ENCODE results near the gene C1orf198. TPM values are rescaled to one million over a fixed set of nuclear protein-coding genes. Genes with fewer than 3 reads are reported as not detected.

C1orf198 gene
- total RNA-seq, 1 donor: 75.6 TPM

DNA sequence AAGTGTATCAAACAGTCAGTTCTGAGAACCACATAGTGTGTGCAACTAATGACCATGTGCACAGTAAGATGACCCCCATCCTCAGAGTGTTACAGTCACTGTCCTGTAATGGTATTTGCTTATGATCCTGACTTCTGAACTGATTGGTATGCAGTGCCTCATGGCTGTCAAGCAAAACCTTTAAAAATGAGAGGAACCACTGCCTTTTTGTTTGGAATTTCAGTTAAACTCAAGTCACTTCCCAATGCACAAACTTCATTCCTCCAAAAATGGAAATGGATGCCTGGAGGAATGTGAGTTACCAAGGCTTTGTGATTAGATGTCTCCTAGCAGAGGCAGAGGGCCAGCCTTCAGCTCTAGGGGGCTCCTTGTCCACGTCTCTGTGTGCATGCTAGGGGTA lies 10.5 kb downstream of the C1orf198 start:
- no peak for TF ChIP-seq CTCF (IDR thresholded peaks at IDR 0.05; ENCODE audit: insufficient read depth, low read length)
- no peak overlapping the region for H3K4me3 ChIP-seq (ENCODE audit: low read depth, low read length)
- no peak for DNase-seq (ENCODE audit: low read depth)

- DNase-seq (ENCODE audit: low read depth): no peak
- no peak for TF ChIP-seq CTCF (IDR thresholded peaks at IDR 0.05; ENCODE audit: insufficient read depth, low read length)
- no peak overlapping the region for H3K4me3 ChIP-seq (ENCODE audit: low read depth, low read length)
These were observed 11.2 kb downstream of the C1orf198 start for GRCh38 chr1:230857077-230857476.

GRCh38 chr1:230855886-230856285 lies 12.4 kb downstream of the C1orf198 start:
- no peak overlapping the region for H3K4me3 ChIP-seq (ENCODE audit: low read depth, low read length)
- TF ChIP-seq CTCF (IDR thresholded peaks at IDR 0.05; ENCODE audit: insufficient read depth, low read length): no peak
- DNase-seq (ENCODE audit: low read depth): no peak

DNA sequence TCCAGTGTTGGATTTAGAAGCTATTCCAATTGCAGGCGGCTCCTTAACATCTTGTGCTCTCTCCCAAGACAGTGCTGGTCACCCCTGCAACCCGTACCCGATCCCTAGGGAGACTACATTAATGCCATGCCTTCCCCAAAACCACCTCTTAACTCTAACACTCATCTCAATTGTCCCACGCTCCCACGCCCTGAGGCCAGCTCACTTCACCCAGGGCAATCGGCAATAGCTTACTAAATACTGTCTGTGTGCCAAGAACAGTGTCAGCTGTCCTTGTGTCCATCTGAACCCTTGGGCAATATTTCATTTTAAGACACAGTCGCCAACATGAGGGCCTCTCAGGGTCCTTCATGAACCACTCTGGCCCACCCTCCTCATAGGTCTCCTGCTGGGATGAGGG lies 13.9 kb downstream of the C1orf198 start:
- no peak for DNase-seq (ENCODE audit: low read depth)
- no peak for TF ChIP-seq CTCF (IDR thresholded peaks at IDR 0.05; ENCODE audit: insufficient read depth, low read length)

DNA sequence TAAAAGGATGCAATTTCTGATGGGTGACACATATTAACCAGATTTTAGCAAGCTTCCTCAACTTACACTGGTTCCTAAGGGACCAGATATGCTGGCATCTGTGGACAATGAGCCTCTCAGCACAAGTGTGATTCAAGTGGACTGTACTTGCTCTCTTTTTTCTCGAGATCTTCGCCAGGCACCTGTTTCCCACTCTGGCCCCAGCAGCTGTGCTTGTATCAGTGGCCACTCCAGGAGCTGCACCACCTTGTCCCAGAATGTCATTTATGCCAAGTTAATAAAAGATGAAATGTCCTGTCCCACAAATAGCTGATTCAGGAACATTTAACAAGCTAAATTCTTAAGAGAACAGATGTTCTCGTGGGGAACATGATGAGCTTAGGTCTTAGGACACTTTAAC lies 14.6 kb downstream of the C1orf198 start:
- no peak overlapping the region for H3K4me3 ChIP-seq (ENCODE audit: low read depth, low read length)
- no peak for TF ChIP-seq CTCF (IDR thresholded peaks at IDR 0.05; ENCODE audit: insufficient read depth, low read length)
- DNase-seq (ENCODE audit: low read depth): no peak

More for the DNA sequence above, 13.9 kb downstream of the C1orf198 start:
- H3K4me3 ChIP-seq (ENCODE audit: low read depth, low read length): no peak overlapping the region

GRCh38 chr1:230852959-230853358 lies 15.4 kb downstream of the C1orf198 start:
- no peak overlapping the region for H3K4me3 ChIP-seq (ENCODE audit: low read depth, low read length)
- DNase-seq (ENCODE audit: low read depth): no peak
- TF ChIP-seq CTCF (IDR thresholded peaks at IDR 0.05; ENCODE audit: insufficient read depth, low read length): no peak

DNA sequence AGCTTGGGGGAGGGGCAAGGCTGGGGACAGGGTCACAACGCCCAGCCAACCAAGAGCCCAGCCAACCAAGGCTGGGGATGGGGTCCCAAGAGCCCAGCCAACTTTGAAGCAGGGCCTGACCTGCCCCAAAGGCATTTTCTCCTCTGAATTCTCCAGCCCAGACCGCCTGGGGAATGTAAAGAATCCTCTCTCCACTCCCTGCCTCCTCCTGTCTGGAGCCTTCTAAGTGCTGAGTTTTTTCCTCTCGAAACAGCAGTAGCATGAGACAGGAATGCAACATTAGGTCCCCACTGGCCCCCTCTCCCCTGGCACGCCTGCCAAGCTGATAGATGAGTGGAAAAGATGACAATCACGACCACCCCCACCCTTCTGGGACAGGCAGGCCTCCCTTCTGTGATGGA lies 17.0 kb downstream of the C1orf198 start:
- DNase-seq (ENCODE audit: low read depth): peak; percentile 51
- no peak for TF ChIP-seq CTCF (IDR thresholded peaks at IDR 0.05; ENCODE audit: insufficient read depth, low read length)
- H3K4me3 ChIP-seq (ENCODE audit: low read depth, low read length): no peak overlapping the region
